GM21576 (cell line): ENCODE measurements around the gene TRANK1.
"Not testable (repeated sequence)": the region's sequence is repeated elsewhere in the genome, so short reads cannot be mapped to it uniquely, and the experiment has no call there.

Experiments used
- ATAC-seq: cut with Tn5 transposase; IDR thresholded peaks from one replicate; pipeline ENCODE4 v1.9.1; 2021; ENCODE audit warnings: mild to moderate bottlenecking, moderate library complexity; ENCODE audit not compliant: unreplicated experiment

TRANK1 gene

DNA sequence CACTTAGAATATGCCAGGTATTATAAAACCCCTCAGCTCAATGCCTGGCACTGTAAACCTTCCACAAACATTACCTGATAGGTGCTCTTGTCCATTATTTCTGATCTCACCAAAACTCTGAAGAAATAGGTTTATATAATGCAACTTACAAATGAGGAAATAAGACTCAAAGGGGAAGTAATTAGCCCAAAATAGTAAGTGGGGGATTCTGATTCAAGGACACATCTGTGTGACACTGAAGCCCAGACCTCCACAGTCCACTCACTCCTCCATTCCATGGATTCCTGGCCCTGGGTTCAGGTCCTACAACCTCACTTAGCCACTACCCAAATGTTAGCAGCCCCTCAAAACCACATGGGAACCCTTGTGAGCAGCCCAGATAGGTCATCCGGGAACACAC lies 49.9 kb downstream of the TRANK1 start:
- ATAC-seq = no peak

- no peak for ATAC-seq
These were observed 51.0 kb downstream of the TRANK1 start for GRCh38 chr3:36893826-36894225.

DNA sequence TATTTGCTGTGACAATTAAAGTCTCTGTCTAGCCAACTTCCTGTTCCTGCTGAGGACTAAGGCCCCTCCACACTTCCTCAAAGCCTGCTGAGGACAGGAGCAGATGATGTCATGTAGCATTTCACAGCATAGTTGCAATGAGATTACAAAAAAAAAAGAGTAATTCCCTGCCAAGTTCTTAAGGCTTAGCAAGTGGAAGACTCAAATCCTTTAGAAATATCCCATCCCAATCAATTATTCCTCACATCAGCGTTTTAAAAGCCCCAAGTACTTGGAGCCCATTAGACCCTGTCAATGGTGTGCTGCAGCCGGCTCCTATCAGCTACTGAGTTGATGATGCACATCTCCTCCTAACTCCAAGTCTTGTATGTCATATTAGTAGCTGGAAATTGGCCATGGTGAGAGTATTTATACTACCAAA lies 51.7 kb downstream of the TRANK1 start:
- peak; percentile 46 for ATAC-seq

DNA sequence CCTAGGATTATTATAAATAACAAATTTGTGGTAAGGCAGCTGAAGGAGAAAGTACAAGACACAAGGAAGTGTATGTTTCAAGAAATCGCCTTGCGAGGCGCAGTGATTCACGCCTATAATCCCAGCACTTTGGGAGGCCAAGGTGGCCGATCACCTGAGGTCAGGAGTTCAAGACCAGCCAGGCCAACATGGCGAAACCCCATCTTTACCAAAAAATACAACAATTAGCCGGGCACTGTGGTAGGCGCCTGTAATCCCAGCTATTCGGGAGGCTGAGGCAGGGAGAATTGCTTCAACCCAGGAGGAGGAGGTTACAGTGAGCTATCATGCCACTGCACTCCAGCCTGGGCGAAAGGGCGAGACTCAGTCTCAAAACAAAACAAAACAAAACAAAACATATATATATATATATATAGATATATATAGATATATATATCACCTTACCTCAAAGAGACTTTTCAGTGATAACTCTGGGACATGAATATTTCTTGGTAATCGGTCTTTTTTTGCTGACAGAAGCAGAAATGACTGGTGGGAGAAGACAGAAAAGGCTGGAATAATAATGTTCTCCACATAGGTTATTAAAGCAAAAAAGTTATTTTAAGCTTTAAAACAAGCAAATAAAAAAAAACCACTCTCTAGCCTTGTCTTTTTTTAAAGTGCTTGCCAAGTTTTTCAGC lies 52.3 kb downstream of the TRANK1 start:
- ATAC-seq = no peak

- ATAC-seq = peak; percentile 73
These were observed 53.1 kb downstream of the TRANK1 start for GRCh38 chr3:36891701-36892160.

DNA sequence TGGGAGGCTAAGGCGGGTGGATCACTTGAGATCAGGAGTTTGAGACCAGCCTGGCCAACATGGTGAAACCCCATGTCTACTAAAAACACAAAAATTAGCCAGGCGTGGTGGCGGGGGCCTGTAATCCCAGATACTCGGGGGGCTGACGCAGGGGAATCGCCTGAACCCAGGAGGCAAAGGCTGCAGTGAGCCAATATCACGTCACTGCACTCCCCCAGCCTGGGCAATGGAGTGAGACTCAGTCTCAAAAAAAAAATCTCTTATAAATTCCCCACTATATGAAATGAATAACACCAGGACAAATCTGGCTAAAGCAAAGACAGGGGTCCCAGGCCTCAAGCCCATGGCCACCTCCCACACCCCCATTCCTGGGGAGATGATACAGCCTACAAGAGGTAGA lies 53.8 kb downstream of the TRANK1 start:
- not testable (repeated sequence) for ATAC-seq

DNA sequence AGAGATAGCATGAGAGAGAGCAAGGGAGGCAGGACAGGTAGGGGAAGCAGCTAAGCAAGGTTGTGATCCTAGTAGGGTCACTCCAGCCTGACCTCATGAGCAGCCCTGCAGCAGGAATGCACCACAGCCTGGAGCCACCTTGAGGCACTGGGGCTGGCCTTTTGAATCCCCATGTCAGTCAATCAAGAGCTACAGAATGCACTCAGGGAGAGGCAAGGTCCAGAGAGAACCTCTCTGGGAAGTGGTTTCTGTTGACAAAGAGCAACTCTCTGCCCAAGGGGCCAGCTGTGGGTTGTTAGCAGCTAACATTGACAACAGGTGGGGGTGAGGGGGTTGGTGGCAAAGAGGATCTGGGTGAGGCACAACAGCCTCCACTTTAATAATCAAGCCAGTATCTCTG lies 54.6 kb downstream of the TRANK1 start:
- ATAC-seq = no peak

DNA sequence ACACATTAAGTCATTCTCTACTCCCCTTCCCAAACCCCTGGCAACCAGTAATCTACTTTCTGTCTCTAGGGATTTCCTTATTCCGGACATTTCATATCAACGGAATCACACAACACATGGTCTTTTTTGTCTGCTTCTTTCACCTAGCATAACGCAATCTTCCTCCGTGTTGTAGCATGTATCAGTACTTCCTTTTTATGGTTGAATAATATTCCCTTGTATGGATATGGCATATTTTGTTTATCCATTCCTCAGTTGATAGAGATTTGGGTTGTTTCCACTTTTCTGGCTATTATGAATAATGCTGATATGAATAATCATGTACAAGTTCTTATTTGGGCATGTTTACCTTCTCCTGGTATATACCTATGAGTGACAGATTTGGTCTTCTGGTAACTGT lies 63.1 kb downstream of the TRANK1 start:
- ATAC-seq = no peak

- not testable (repeated sequence) for ATAC-seq
These were observed 65.0 kb downstream of the TRANK1 start for GRCh38 chr3:36879842-36880241.

DNA sequence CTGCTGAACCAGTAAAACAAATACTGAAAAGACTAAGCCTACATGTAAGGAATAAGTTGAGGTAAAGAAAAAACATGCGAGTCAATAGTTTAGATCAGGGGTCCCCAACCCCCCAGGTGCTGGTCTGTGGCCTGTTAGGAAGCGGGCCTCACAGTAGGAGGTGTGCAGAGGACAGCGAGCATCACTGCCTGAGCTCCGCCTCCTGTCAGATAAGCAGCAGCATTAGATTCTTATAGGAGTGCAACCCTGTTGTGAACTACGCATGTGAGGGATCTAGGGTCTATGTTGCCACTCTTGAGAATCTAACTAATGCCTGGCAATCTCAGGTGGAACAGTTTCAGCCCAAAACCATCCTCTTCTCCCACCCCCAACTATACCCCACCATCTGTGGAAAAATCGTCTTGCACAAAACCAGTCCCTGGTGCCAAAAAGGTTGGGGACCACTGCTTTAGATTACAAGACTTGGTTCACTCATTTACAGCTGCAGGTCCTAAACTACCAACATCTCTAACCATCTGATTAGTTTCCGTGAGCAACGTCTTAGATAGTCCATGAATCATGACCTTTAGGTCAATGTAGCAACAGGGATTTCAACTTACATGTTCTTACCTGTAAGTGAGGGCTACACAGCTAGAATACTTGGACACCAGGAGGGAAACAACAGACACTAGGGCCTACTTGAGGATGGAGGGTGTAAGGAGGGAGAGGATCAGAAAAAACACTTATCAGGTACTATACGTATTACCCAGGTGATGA lies 66.7 kb downstream of the TRANK1 start:
- no peak for ATAC-seq

DNA sequence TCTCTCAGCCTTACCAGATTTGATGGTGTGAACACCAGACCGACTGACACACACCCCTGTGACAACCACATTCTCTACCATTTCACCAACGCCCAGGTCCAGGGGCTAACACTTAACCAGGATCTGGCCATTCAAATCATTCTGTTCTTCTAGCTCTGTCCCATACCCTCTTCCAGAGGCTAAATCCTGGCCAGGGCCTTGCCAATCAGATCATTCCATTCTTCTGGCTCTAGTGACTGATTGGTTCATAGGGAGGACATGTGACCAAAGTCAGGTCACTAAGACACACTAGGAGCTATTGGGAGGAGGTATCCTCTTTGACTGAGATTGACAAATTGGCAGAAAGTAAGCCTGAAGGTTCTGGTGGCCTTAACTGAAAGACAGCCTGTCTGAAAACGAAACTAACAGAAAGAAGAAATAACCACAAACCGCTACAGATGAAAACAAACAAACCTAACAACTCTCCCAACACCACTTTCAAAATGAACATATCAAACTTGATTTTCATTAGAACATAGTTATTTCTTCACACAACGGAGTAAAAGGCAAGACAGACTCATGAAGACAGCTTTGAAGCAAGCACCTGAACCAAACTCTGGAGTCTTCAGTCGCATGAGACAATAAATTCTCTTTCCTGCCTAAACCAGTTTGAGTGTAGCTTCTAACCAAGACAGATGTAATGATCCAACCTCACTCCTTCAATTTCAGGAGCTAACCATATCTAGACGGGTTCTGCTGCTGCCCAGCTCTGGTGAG lies 68.5 kb downstream of the TRANK1 start:
- ATAC-seq = peak; percentile 99

DNA sequence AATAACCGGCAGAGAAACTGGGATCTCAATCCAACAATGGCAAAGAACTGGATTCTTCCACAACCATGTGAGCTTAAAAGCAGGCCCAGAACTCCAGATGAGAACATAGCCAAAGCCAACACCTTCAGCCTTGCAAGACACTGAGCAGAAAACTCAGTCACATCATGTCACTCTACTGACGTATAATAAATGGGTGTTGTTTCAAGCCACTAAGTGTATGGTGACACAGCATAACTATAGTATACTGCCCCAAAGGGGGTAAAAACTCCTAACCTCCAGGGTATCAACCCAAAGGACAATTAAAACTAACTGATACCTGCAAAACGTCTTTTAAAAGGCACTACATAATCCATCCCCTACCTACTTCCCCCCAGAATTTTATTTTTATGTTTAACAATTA lies 69.5 kb downstream of the TRANK1 start:
- ATAC-seq = no peak

- no peak for ATAC-seq
These were observed 70.4 kb downstream of the TRANK1 start for GRCh38 chr3:36874424-36874823.

- ATAC-seq = no peak
These were observed 73.3 kb downstream of the TRANK1 start for GRCh38 chr3:36871379-36872126.

GRCh38 chr3:36868614-36869436 lies 76.0 kb downstream of the TRANK1 start:
- peak; percentile 92 for ATAC-seq

DNA sequence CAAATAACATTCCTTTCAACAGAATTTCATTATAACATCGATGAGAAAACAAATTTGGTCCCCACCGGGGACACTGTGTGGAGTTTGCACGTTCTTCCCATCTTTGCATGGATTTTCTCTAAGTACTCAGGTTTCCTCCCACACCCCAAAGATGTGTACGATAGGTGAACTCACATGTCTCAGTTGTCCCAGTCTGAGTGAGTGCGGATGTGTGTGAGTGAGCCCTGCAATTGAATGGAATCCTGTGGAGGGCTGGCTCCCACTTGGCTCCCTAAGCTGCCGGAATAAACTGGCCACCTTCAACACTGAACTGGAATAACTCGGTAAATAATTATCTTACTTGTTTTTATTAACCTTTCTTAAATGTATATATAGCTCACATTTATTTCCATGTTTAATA lies 77.0 kb downstream of the TRANK1 start:
- ATAC-seq = no peak

- no peak for ATAC-seq
These were observed 78.5 kb downstream of the TRANK1 start for GRCh38 chr3:36866368-36866767.

DNA sequence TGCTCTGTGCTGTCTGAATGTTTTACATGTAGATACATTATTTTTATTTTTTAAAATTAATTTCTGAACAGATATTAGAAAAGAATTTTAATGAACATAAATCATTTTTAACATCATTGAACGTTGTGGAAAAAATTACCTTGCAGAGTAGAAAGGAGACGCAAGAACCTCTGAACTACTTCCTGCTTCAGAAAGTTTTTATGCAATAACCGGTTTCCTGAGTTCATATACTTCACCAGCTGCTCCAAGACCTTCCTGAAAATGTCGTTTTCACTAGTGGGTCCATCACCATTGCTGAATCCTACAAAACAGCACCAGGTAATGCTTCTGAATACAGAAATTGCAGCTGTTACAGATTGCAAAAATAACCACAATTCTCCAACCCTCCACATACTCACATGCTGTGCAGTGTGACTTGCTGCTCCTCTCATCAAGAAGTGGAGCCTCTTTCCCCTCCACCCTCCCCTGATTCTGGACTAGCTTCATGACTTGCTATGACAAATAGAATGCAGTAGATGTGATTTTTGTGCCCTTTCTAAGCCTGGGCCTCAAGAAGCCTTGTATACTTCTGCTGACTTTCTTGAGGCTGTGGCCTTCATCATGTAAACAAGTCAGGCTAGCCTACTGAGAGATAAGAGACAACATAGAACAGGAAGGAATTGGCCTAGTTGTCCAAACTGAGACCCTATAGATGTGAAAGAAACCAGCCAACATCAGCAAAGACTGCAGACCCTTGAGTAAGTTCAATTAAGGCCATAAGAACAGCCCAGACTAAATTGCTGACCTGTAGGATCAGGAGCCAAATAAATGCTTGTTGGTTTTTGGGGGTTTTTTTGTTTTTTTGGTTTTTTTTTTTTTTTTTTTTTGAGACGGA lies 80.4 kb downstream of the TRANK1 start:
- ATAC-seq = no peak

DNA sequence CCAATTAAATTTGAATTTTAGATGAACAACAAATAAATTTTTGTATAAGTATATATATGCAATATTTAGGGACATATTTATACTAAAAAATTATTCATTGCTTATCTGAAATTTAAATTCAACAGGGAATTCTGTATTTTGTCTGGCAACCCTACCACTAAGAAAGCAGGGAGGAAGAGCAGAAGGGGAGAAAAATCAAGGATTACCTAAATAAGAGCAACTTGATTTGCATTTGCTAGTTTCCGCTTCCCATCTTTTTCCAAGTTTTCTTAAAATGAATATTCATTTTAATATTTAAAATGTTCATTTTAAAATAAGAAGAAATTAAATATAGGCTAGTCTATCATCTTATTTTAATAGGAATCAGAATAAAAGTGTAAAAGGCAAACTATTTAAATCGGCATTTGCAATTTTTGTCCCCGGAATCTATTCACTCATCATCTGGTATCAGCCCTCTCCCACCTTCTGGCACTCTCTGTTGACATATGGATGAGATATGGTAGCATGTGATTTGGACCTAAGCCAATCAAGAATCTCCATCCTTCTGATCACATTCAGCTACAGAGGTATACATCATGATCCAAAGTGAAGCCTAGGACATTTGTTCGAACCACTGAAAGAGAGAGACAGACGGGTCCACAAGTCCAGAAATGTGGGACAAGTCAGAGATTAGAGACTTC lies 82.6 kb downstream of the TRANK1 start:
- ATAC-seq = no peak
